HG03469 (cell line): ENCODE measurements around the gene HMGCS2.
A peak's percentile ranks its signal among the peaks of the same experiment; 100 is the strongest.

Experiments
- ATAC-seq: cut with Tn5 transposase; IDR thresholded peaks from one replicate; pipeline ENCODE4 v1.9.1; 2021; ENCODE audit warnings: mild to moderate bottlenecking, moderate library complexity, moderate number of reproducible peaks; ENCODE audit not compliant: unreplicated experiment

HMGCS2 gene

GRCh38 chr1:119768778-119769177 lies at the start of gene HMGCS2:
Gene HMGCS2 (minus strand): TSS chr1:119768905. CDS start chr1:119768844, 61 bp downstream.
- no peak for ATAC-seq

DNA sequence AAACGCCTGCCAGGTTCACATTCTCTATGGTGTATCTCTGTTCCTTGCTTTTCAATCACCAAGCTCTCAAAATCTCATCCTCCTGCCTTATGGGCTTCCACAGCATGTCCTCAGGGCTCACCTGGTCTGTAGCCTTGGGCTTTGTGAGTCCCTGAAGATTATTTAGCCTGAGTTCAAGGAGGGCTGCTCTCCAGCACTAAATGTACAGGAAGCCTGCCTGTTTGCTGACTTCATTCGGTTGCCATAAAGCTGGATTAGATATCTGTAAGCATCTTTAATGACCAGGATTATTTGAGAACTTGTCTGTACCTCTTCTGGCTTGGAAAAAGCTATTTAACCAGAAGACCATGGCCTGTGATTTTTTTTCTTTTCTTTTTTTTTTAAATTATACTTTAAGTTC lies 49.5 kb upstream of the HMGCS2 start:
- no peak for ATAC-seq

DNA sequence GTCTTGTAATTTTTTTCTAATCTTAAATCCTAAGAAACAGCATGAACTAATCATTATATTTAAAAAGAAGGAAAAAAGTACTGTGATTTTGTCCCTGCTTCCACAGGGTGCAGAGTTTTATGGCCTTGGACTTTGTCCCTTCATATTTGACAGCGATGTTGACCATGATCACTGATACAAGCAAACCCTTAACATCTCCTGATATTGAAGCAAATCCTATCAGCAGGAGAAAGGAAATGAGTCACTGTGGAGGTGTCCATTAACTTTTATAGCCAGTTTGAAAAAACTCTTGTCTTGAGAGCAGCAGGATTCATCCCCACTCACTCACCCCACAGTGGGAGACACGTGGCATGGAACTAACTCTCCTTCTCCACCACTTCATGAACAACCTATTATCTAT lies 47.7 kb upstream of the HMGCS2 start:
- ATAC-seq, result no peak

GRCh38 chr1:119815928-119816327 lies 47.2 kb upstream of the HMGCS2 start:
- ATAC-seq, result no peak

- no peak for ATAC-seq
Measured at GRCh38 chr1:119815361-119815760, 46.7 kb upstream of the HMGCS2 start.

GRCh38 chr1:119814288-119814687 lies 45.6 kb upstream of the HMGCS2 start:
- ATAC-seq, result no peak

- ATAC-seq, result no peak
Measured at GRCh38 chr1:119811985-119812557, 43.4 kb upstream of the HMGCS2 start.

- no peak for ATAC-seq
Measured at GRCh38 chr1:119811387-119811786, 42.7 kb upstream of the HMGCS2 start, which contains the start of gene REG4. Gene REG4 (minus strand): TSS chr1:119811460. CDS start chr1:119808769, 2,691 bp downstream.

DNA sequence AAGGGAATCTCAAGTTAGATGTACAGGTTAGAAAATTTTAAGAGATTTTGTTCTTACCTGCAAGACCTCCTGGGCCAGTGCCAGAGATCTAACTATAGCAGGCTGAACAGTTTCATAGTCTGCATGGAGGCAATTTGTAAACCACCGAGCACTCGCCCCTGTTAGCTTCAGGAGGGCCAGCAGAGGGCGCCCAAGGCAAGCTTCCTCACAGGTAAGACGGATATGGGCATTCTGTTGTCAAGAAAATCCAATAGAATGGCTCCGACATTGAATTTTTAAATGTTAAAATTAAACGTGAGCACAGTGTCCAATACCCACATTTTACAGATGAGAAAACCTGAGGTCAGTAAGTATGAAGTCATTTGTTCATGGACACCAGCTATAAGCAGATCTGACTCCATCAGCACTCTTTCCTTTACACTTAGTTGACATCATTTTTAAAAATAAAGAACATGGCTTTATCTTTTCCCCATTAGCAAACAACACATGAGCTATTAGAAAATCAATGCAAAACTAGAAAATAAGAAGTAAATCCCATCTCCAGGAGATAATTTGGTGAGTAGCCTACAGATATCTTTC lies 40.4 kb upstream of the HMGCS2 start:
- peak; percentile 75 for ATAC-seq

- no peak for ATAC-seq
Measured at GRCh38 chr1:119808491-119808890, 39.8 kb upstream of the HMGCS2 start.

GRCh38 chr1:119806489-119806888 lies 37.8 kb upstream of the HMGCS2 start:
- no peak for ATAC-seq

DNA sequence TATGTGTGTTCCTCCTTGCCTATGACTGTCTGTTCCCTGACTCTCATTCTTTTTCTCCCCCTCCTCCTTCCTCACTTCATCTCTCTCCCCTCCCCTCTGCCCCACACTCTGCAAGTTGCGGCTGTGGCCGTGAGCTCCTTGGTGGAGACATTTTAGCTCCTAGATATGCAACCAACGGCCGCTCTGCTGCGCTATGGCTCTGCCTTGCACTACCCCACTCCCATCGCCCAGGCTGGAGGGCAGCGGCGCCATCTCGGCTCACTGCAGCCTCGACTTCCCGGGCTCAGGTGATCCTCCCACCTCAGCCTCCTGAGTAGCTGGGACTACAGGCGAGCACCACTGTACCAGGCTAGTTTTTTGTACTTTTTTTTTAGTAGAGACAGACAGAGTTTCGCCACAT lies 37.0 kb upstream of the HMGCS2 start:
- no peak for ATAC-seq

- no peak for ATAC-seq
Measured at GRCh38 chr1:119805247-119805646, 36.5 kb upstream of the HMGCS2 start.

GRCh38 chr1:119799599-119800177 lies 31.0 kb upstream of the HMGCS2 start:
- ATAC-seq, result no peak

DNA sequence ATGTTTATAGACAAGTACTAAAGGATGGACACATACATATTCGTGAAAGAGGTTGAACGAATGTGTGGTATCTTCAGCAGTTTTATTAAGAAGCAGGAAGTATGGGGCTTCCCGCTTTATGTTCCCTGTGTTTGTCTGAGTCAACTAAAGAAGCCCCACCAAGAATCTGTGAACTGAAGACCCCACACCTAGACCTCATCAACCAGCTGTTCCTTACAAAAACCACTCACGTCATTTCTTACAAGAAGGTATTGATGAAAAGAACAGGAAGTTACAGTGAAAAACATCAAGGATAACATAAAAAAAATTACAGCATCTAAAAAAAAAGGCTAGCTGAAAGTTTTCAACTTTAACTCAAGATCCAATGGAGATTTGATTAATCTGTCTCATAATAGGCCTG lies 30.3 kb upstream of the HMGCS2 start:
- no peak for ATAC-seq

- no peak for ATAC-seq
Measured at GRCh38 chr1:119797606-119798005, 28.9 kb upstream of the HMGCS2 start.

DNA sequence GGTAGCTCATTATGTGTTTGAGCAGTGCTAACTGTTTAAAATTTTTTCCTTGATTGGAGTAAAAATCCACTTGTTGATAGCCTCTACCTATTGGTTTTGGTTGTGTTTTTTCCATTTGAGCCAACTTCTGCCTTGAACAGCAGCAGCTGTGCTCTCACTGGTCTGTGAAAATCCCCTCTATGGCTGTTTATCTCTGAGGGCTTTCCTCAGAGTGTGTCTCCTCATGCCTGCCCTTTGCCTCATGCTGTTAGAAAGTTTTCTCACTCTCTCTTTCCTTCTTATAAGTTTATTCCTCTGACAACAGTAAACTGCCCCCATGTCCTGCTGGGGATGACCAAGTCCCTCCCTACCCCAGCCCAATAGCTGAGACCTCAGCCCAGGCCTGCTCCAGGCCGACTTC lies 28.5 kb upstream of the HMGCS2 start:
- no peak for ATAC-seq

GRCh38 chr1:119795261-119796200 lies 26.8 kb upstream of the HMGCS2 start:
- ATAC-seq, result no peak

- ATAC-seq, result no peak
Measured at GRCh38 chr1:119794876-119795240, 26.2 kb upstream of the HMGCS2 start.

DNA sequence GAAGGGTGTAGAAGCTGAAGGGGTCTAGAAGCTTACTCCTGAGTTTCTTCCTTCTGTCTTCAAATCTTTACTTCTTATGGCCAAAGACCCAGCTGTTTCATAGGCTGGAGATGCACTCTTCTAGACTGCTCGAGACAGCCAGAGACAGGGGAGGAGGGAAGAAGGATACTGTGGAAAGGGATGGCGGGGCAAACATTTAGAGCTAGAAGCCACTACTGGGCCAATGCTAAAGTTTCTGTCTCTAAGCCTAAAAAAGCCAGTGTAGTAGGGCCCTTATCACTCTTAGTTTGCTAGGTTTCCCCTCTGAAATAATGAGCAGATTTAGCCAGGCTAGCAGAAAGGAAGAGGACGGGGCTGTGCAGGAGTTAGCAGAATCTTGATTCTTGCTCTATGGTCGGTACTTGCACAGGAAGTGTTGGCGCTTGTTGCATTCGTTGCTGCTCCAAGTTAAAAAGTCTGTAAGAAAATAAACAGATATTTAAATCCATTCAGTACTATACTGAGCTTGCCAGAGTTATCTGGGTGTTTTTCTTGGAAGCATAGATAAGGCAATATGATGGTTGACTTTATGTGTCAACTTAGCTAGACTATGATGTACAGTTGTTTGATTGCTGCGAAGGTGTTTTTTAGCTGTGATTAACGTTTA lies 25.6 kb upstream of the HMGCS2 start:
- no peak for ATAC-seq

DNA sequence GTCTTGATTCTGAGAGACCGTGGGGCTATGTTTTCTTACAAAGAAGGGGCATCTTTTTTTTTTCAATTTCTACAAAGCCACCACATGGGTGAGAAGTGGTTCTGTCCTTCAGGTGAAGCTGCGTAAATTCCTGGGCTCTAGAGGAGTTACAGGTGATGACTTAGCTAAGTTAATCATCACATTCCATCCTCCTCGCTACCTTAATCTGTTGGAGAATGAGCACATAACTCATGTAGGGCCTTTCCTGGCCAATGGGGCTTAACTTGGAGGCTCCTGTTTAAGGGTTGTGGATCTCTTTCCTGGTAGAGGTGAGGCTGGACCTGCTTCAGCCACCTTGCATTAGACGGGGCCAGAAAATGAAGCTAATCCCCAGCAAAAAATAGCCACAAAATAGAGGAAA lies 22.7 kb upstream of the HMGCS2 start:
- ATAC-seq, result no peak
